WTC11 (cell line): Measurements from ENCODE around the gene TEX35.

Experiments
- ATF3 ChIP-seq: sonication (generic); formaldehyde crosslinking; conservative IDR thresholded peaks from 2 replicates; pipeline ENCODE4 v1.8.1; 2022; ENCODE audit warnings: mild to moderate bottlenecking, missing genetic modification reagents
- CTCF ChIP-seq: fragments of 200-600 bp; IDR thresholded peaks from 2 replicates; pipeline ENCODE4 v1.8.0; 2022; ENCODE audit warnings: antibody characterized with exemption
- E2F4 ChIP-seq: sonication (generic); formaldehyde crosslinking; IDR thresholded peaks from 2 replicates; pipeline ENCODE4 v1.8.1; 2022; ENCODE audit warnings: low read depth, mild to moderate bottlenecking, moderate library complexity, missing genetic modification reagents, borderline replicate concordance
- ESRRA ChIP-seq: sonication (generic); formaldehyde crosslinking; IDR thresholded peaks from 2 replicates; pipeline ENCODE4 v1.8.1; 2022; ENCODE audit warnings: mild to moderate bottlenecking, missing genetic modification reagents, borderline replicate concordance
- GRHL2 ChIP-seq: fragments of 250-450 bp; sonication (Bioruptor Pico); IDR thresholded peaks from 2 replicates; pipeline ENCODE4 v1.8.0; 2022; ENCODE audit warnings: mild to moderate bottlenecking, moderate library complexity; ENCODE audit not compliant: insufficient replicate concordance, severe bottlenecking
- NR3C1 ChIP-seq: sonication (generic); formaldehyde crosslinking; conservative IDR thresholded peaks from 2 replicates; pipeline ENCODE4 v1.8.1; 2023; ENCODE audit warnings: low read depth, mild to moderate bottlenecking, missing genetic modification reagents
- PREB ChIP-seq: sonication (generic); formaldehyde crosslinking; IDR thresholded peaks from 2 replicates; pipeline ENCODE4 v1.8.1; 2022; ENCODE audit warnings: mild to moderate bottlenecking, missing genetic modification reagents, moderate library complexity, borderline replicate concordance
- TEAD4 ChIP-seq: sonication (generic); formaldehyde crosslinking; IDR thresholded peaks from 2 replicates; pipeline ENCODE4 v1.8.0; 2022; ENCODE audit warnings: mild to moderate bottlenecking, missing genetic modification reagents
- USF2 ChIP-seq: sonication (generic); formaldehyde crosslinking; IDR thresholded peaks from 2 replicates; pipeline ENCODE4 v1.8.1; 2023; ENCODE audit warnings: mild to moderate bottlenecking, missing genetic modification reagents, moderate library complexity

- TF ChIP-seq ATF3 (CRISPR knock-in tag) = no peak
- no peak for TF ChIP-seq PREB
- TF ChIP-seq GRHL2 = no peak
- no peak for TF ChIP-seq E2F4 (CRISPR knock-in tag)
- no peak for TF ChIP-seq CTCF
- TF ChIP-seq NR3C1 (CRISPR knock-in tag) = no peak
- no peak for TF ChIP-seq TEAD4 (CRISPR knock-in tag)
- no peak for TF ChIP-seq USF2 (CRISPR knock-in tag)
- TF ChIP-seq ESRRA = no peak
These were observed 51.9 kb downstream of the TEX35 start for GRCh38 chr1:178564783-178565180.
